HepG2 (cell line): ENCODE data around the gene ZNF22. TPM values are rescaled to one million over a fixed set of nuclear protein-coding genes. Genes with fewer than 3 reads are reported as not detected.
A peak's percentile ranks its signal among the peaks of the same experiment; 100 is the strongest.

Source experiments
- CBFB ChIP-seq: sonication (generic); formaldehyde crosslinking; IDR thresholded peaks from 2 replicates; pipeline ENCODE4 v1.4.0; 2020; ENCODE audit warnings: missing genetic modification reagents
- EHMT2 ChIP-seq: fragments of 200-600 bp; sonication (generic); IDR thresholded peaks from 2 replicates; pipeline ENCODE4 v1.7.0; 2017; ENCODE audit warnings: antibody characterized with exemption, low read depth, low read length, borderline replicate concordance
- ESRRA ChIP-seq: sonication (generic); formaldehyde crosslinking; IDR thresholded peaks from 2 replicates; pipeline ENCODE4 v1.5.1; 2020; ENCODE audit warnings: mild to moderate bottlenecking, low read depth, missing genetic modification reagents
- GFI1 ChIP-seq: sonication (generic); formaldehyde crosslinking; IDR thresholded peaks from 2 replicates; pipeline ENCODE4 v1.5.0; 2020; ENCODE audit warnings: missing genetic modification reagents, mild to moderate bottlenecking, borderline replicate concordance
- HMGA1 ChIP-seq: sonication (generic); formaldehyde crosslinking; conservative IDR thresholded peaks from 2 replicates; pipeline ENCODE4 v1.4.0; 2020; ENCODE audit warnings: missing genetic modification reagents
- IKZF1 ChIP-seq: fragments of 450-650 bp; IDR thresholded peaks from 2 replicates; pipeline ENCODE4 v1.7.1; 2016
- MAFF ChIP-seq: IDR thresholded peaks from 2 replicates; pipeline ENCODE4 v1.6.1; 2011; ENCODE audit warnings: low read depth, low read length, improper control_type of control experiment
- MED1 ChIP-seq: sonication (generic); formaldehyde crosslinking; IDR thresholded peaks from 2 replicates; pipeline ENCODE4 v1.4.0; 2020; ENCODE audit warnings: missing genetic modification reagents
- NFKBIZ ChIP-seq: IDR thresholded peaks from 2 replicates; pipeline ENCODE4 v1.6.1; 2018; ENCODE audit warnings: missing genetic modification reagents, missing compliant biosample characterization
- NFYB ChIP-seq: sonication (generic); formaldehyde crosslinking; IDR thresholded peaks from 2 replicates; pipeline ENCODE4 v1.4.0; 2020; ENCODE audit warnings: missing genetic modification reagents
- RBFOX2 ChIP-seq: fragments of 200-400 bp; formaldehyde crosslinking; IDR thresholded peaks from 2 replicates; pipeline ENCODE4 v1.6.1; 2017; ENCODE audit warnings: low read depth, mild to moderate bottlenecking, low read length
- SATB2 ChIP-seq: sonication (generic); formaldehyde crosslinking; IDR thresholded peaks from 2 replicates; pipeline ENCODE4 v1.5.0; 2020; ENCODE audit warnings: missing genetic modification reagents
- TP53 ChIP-seq: sonication (generic); formaldehyde crosslinking; conservative IDR thresholded peaks from 2 replicates; pipeline ENCODE4 v1.4.0; 2020; ENCODE audit warnings: missing genetic modification reagents
- ZNF232 ChIP-seq: sonication (generic); formaldehyde crosslinking; IDR thresholded peaks from 2 replicates; pipeline ENCODE4 v1.4.0; 2020; ENCODE audit warnings: missing genetic modification reagents, borderline replicate concordance
- ZNF335 ChIP-seq: sonication (generic); formaldehyde crosslinking; IDR thresholded peaks from 2 replicates; pipeline ENCODE4 v1.4.0; 2020; ENCODE audit warnings: missing genetic modification reagents
- ZNF530 ChIP-seq: sonication (generic); formaldehyde crosslinking; IDR thresholded peaks from 2 replicates; pipeline ENCODE4 v1.5.0; 2020; ENCODE audit warnings: low read depth, mild to moderate bottlenecking, missing genetic modification reagents
- ZNF75D ChIP-seq: sonication (generic); formaldehyde crosslinking; IDR thresholded peaks from 2 replicates; pipeline ENCODE4 v1.8.1; 2023; ENCODE audit warnings: missing genetic modification reagents, mild to moderate bottlenecking, borderline replicate concordance
- ZNF772 ChIP-seq: sonication (generic); formaldehyde crosslinking; IDR thresholded peaks from 2 replicates; pipeline ENCODE4 v1.5.0; 2020; ENCODE audit warnings: mild to moderate bottlenecking, missing genetic modification reagents
- polyA plus RNA-seq, 8 experiments: library from polyadenylated mRNA; depleted of rRNA in 3 of 8; stranded (reverse) in 7 of 8; unstranded in 1 of 8; fragments of >200 nt; fragmentation: Illumina TruSeq in 4 of 8; extraction: Trizol in 4 of 8; gene quantifications; 2 replicates each; pipeline versions ENCODE4 v1.2.1 to v1.2.3, GENCODE V29; 2011 to 2016; ENCODE audit warnings: low read depth in 4 of 8, missing spikeins in 1 of 8, mixed read lengths in 1 of 8; ENCODE audit not compliant: insufficient read depth in 1 of 8
- total RNA-seq, 5 experiments: library from RNA; depleted of rRNA; stranded (reverse); fragments of >200 nt; fragmentation: Illumina TruSeq; extraction: Trizol; gene quantifications; 2 replicates each; pipeline ENCODE4 v1.2.3, GENCODE V29; 2016; ENCODE audit warnings: low read depth in 1 of 5
- TF ChIP-seq, protein P1 (sequence below): sonication (generic); formaldehyde crosslinking; conservative IDR thresholded peaks from 2 replicates; pipeline ENCODE4 v1.4.0; 2020; ENCODE audit warnings: missing genetic modification reagents
- TF ChIP-seq, protein P2 (sequence below): IDR thresholded peaks from 2 replicates; pipeline ENCODE4 v1.6.1; 2012; ENCODE audit warnings: inconsistent platforms
- TF ChIP-seq, protein P3 (sequence below): sonication (generic); formaldehyde crosslinking; IDR thresholded peaks from 2 replicates; pipeline ENCODE4 v1.5.1; 2020; ENCODE audit warnings: mild to moderate bottlenecking, missing genetic modification reagents, moderate library complexity

Gene ZNF22
- total and polyA plus RNA-seq, 2 of the 13 experiments (the other 11 are each of a cell fraction or from before 2014, with no cell fraction given): 0.40 to 1.3 TPM

DNA sequence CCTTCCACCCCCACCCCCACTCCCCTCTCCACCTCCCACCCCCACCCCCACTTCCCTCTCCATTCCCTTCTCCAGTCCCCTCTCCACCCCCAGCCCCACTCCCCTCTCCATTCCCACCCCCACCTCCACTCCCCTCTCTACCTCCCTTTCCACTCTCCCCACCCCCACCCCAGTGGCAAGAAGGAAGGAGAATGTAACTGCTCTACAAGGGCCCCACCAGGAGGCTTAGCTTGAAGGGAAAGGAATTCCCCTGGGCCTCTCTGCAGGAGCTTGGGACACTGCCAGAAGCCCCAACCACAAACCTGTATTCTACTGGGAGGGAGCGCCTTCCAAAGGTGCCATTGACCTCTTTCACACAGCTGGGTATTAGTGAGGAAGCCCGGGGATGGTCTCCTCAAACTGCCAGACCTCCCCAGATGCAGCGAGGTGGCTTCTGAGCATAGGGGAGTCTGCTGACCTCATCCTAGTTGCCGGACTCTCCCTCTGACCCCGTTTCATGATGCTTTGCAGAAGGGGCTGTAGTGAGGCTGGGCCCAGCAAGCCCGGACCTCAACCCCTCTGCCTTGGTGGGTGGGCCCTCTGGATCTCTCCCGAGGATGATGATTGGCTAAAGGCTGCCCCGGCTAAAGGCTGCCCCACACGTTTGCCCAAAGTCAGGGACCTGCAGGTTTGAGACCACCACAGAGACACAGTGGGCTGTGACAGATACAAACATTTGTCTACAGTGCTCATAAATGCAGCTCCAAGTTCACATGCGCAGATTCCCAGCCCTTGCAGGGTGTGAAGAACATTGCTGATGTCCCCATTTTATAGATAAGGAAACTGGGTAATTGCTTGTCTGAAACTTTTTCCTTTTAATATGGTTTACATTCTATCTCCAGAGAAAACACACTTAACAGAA is 25.0 kb upstream of the ZNF22 start (continued):
- TF ChIP-seq, protein P1, sequence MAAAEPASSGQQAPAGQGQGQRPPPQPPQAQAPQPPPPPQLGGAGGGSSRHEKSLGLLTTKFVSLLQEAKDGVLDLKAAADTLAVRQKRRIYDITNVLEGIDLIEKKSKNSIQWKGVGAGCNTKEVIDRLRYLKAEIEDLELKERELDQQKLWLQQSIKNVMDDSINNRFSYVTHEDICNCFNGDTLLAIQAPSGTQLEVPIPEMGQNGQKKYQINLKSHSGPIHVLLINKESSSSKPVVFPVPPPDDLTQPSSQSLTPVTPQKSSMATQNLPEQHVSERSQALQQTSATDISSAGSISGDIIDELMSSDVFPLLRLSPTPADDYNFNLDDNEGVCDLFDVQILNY (CRISPR knock-in tag): no peak
- TF ChIP-seq ZNF335 (CRISPR knock-in tag) (0 out of 2 replicates have a peak, but pooled peaks have one; percentile 14), GFI1 (CRISPR knock-in tag) (no peak), EHMT2 (no peak), HMGA1 (no peak), MAFF (no peak), ZNF530 (CRISPR knock-in tag) (no peak), RBFOX2 (peak; percentile 47), TP53 (no peak), ZNF75D (CRISPR knock-in tag) (no peak), CBFB (CRISPR knock-in tag) (no peak), NFKBIZ (CRISPR knock-in tag) (no peak), ZNF232 (CRISPR knock-in tag) (no peak), SATB2 (CRISPR knock-in tag) (no peak), NFYB (CRISPR knock-in tag) (peak; percentile 67), ZNF772 (peak; percentile 56; the same call in 1 of the 2 replicates), ESRRA (CRISPR knock-in tag) (peak; percentile 24; the same call in 1 of the 2 replicates), IKZF1 (no peak), MED1 (CRISPR knock-in tag) (peak; percentile 84)
- TF ChIP-seq, protein P2, sequence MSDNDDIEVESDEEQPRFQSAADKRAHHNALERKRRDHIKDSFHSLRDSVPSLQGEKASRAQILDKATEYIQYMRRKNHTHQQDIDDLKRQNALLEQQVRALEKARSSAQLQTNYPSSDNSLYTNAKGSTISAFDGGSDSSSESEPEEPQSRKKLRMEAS: no peak; the same call in 1 of the 2 replicates
- TF ChIP-seq, protein P3, sequence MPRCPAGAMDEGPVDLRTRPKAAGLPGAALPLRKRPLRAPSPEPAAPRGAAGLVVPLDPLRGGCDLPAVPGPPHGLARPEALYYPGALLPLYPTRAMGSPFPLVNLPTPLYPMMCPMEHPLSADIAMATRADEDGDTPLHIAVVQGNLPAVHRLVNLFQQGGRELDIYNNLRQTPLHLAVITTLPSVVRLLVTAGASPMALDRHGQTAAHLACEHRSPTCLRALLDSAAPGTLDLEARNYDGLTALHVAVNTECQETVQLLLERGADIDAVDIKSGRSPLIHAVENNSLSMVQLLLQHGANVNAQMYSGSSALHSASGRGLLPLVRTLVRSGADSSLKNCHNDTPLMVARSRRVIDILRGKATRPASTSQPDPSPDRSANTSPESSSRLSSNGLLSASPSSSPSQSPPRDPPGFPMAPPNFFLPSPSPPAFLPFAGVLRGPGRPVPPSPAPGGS (CRISPR knock-in tag): no peak
